Measurements from ENCODE around the gene FBXO11.

FBXO11 gene

DNA sequence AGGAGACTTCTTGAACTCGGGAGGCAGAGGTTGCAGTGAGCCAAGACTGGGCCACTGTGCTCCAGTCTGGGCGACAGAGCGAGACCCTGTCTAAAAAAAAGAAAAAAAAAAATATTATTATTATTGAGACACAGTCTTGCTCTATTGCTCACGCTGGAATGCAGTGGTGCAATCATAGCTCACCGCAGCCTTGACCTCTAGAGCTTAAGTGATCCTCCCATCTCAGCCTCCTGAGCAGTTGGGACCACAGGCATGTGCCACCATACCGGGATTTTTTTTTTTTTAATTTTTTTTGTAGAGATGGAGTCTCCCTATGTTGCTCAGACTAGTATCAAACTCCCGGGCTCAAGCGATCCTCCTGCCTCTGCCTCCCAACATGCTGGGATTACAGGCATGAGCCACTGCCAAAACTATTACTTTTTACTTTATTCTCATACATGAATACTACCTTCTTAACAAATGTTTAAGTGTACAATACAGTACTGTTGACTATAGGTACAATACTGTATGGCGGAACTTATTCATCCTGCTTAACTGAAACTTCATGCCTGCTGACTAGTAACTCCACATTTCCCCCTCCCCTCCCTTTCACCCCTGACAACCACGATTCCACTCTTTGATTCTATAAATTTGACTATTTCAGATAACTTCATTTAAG is 15.5 kb downstream of the FBXO11 start:
- no peak for DNase-seq (ENCODE audit: low spot score)
- TF ChIP-seq, protein P1, sequence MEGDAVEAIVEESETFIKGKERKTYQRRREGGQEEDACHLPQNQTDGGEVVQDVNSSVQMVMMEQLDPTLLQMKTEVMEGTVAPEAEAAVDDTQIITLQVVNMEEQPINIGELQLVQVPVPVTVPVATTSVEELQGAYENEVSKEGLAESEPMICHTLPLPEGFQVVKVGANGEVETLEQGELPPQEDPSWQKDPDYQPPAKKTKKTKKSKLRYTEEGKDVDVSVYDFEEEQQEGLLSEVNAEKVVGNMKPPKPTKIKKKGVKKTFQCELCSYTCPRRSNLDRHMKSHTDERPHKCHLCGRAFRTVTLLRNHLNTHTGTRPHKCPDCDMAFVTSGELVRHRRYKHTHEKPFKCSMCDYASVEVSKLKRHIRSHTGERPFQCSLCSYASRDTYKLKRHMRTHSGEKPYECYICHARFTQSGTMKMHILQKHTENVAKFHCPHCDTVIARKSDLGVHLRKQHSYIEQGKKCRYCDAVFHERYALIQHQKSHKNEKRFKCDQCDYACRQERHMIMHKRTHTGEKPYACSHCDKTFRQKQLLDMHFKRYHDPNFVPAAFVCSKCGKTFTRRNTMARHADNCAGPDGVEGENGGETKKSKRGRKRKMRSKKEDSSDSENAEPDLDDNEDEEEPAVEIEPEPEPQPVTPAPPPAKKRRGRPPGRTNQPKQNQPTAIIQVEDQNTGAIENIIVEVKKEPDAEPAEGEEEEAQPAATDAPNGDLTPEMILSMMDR (conservative IDR thresholded peaks at IDR 0.05; ENCODE audit: low read depth), result no peak
- CTCF ChIA-PET, result interaction anchor here (0.5 to 0.6 kb wide), 2 partner anchors 9 to 535 kb away, joined by 3 read pairs; no protein-coding TSS in a partner anchor

DNA sequence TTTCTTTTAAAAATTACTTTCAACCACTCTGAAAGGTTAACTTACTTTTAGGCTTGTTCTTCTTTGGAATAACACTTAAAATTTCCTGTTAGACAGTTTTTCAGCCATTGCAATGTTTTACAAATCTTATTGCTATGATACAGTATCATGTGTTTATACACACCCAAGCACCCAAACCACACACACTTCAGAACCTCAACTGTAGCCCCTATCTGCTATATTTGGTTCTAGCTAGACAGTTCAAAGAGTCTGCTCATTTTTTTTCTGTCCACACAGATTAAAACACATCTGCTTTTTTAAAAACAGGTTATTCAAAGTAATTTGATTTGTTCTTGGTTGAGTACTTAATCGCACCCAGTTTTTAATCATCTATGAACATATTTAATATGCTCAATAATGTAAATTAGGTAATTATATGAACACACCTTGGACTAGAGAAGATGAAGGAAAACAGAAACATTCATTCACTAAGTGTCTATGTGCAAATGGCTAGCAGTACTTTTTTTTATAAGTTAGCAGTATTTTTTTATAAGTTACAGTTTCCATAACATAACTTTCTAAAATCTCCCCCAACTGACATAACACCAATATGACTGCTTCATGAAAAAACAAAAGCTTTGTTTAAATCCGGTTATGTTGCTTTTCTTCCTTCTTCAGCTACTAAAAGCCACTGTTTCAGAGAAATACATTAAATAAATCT is 17.6 kb downstream of the FBXO11 start:
- TF ChIP-seq, protein P1 (conservative IDR thresholded peaks at IDR 0.05; ENCODE audit: low read depth), result no peak
- POLR2A ChIA-PET (ENCODE audit: low non-redundant PET), result no interaction called here
- DNase-seq (ENCODE audit: low spot score), result no peak
- CTCF ChIA-PET, result interaction anchor here (0.8 kb wide), 1 partner anchor 8 kb away, joined by 5 read pairs; no protein-coding TSS in a partner anchor
- no peak overlapping the region for H3K27ac ChIP-seq

More for the DNA sequence above, 15.5 kb downstream of the FBXO11 start:
- POLR2A ChIA-PET (ENCODE audit: low non-redundant PET), result no interaction called here
- no peak overlapping the region for H3K27ac ChIP-seq

DNA sequence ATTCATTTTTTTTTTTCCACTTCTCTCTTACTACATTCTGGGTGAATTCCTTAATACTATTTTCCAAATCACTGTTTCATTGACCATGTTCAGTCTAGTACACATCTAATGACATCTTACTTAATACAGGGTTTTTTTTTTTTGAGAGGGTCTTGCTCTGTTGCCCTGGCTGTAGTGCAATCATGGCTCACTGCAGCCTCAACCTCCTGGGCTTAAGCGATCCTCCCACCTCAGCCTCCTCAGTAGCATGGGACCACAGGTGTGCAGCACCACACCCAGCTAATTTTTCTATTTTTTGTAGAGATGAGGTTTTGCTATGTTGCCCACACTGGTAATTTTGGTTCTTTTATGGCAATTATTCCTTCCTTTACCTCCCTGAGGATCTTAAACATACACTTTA is 29.4 kb downstream of the FBXO11 start:
- TF ChIP-seq, protein P1 (conservative IDR thresholded peaks at IDR 0.05; ENCODE audit: low read depth), result no peak
- no peak for DNase-seq (ENCODE audit: low spot score)
- H3K27ac ChIP-seq, result no peak overlapping the region
- CTCF ChIA-PET, result interaction anchor here (0.8 kb wide), 1 partner anchor 30 kb away, joined by 5 read pairs; no protein-coding TSS in a partner anchor
- POLR2A ChIA-PET (ENCODE audit: low non-redundant PET), result no interaction called here

DNA sequence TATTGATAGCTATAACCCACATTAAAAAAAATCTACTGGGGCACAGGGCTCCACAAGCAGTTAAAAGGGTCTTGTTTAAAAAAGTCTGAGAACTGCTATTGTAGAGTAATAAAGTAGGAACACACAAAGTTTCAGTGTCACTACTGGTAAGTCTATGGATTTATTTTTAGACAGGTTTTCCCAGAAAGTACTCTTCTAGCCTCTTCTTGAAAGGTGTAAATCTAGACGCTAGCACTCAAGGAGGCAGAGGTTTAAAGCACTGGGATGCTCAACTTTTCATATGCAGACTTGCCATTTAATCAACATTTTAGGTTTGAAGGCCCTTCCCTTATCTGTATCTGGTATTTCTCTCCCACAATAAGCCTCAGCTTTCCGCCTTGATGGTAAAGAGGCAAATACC is 33.4 kb downstream of the FBXO11 start:
- TF ChIP-seq, protein P1 (conservative IDR thresholded peaks at IDR 0.05; ENCODE audit: low read depth), result no peak
- CTCF ChIA-PET, result no interaction called here
- DNase-seq (ENCODE audit: low spot score), result no peak
- POLR2A ChIA-PET (ENCODE audit: low non-redundant PET), result interaction anchor here (0.6 kb wide), 1 partner anchor 225 kb away, joined by 3 read pairs; no protein-coding TSS in a partner anchor
- H3K27ac ChIP-seq, result no peak overlapping the region

DNA sequence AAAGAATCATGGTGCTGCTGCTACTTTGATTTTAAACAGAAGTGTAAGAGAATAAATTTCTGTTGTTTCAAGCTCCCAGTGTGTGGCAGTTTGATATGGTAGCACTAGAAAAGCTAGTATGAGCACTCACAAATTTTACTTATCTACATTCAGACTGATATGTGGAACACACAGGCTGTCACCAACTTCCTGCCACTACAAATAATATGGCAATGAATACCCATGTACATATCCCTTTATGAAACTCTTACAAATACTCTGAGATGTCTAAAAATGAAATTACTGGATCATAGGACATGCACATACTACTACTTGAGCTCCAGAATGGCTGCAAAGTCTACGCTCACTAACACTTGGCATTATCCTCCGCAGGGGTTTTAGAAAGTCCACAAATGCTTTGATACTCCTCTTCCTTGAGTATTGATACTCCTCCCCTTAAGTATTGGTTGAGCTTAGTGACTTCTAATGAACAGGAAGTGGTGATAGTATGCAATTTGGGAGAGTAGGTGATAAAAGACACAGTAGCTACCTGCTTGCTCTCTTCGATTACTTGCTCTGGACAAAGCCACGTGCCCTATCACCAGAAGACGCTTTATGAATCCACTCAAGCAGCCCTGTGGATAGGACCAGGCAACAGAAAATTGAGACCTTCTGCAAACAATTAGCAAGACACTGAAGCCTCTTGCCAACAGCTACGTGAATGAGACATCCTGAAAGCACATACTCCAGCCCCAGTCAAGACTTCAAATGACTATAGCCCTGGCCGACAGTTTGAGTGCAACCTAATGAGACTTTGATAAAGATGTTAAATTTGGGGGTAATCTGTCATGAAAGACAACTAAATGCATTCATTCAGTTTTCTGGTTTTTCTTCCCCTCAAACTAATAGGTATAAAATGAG is 35.4 kb downstream of the FBXO11 start:
- CTCF ChIA-PET, result interaction anchor here (0.6 kb wide), 1 partner anchor 89 kb away, joined by 3 read pairs; no protein-coding TSS in a partner anchor
- no peak overlapping the region for H3K27ac ChIP-seq
- TF ChIP-seq, protein P1 (conservative IDR thresholded peaks at IDR 0.05; ENCODE audit: low read depth), result no peak
- DNase-seq (ENCODE audit: low spot score), result no peak
- POLR2A ChIA-PET (ENCODE audit: low non-redundant PET), result interaction anchor here (0.5 kb wide), 1 partner anchor 36 kb away, joined by 4 read pairs; no protein-coding TSS in a partner anchor
